GM21576 (cell line): ENCODE measurements around the gene TBC1D22A.

Experiments
- ATAC-seq: cut with Tn5 transposase; IDR thresholded peaks from one replicate; pipeline ENCODE4 v1.9.1; 2021; ENCODE audit warnings: mild to moderate bottlenecking, moderate library complexity; ENCODE audit not compliant: unreplicated experiment

TBC1D22A gene

DNA sequence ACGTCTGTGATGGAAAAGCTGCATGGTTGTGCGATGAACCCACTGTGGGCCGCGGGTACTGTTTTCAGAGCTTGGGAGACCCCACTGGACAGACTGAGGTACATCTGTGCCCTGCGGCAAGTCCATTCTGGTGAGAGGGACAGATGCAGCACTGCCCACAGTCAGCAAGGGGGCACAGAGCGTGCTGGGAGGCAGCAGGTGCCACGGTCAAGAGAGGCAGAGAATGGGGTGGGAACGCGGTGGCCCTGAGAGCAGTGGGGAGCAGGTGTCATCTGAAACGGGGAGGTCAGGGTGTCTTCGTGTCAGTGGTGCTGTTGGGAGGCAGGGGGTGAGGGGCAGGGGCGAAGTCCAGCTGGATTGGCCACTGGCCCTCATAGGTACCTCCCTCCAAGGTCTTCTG, 32.0 kb downstream of the TBC1D22A start:
- ATAC-seq: no peak

DNA sequence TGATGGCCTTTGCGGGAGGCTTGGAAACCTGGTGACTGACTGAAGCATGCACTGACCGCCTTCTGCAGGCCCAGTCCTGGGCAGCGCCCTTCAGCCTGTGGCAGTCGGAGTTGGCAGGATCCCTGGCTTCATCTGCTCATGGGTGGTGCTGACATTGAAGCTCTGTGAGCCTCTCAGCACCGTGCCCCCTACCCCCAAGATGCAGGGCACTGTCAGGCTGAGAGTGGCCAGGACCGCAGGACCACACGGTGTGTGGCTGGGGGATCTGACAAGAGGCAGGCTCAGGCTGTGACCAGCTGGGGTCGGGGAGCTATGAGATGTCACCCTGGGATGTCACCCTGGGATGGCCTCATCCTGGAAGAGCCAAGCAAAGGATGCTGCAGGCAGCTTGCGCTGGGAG, 32.7 kb downstream of the TBC1D22A start:
- ATAC-seq: no peak

DNA sequence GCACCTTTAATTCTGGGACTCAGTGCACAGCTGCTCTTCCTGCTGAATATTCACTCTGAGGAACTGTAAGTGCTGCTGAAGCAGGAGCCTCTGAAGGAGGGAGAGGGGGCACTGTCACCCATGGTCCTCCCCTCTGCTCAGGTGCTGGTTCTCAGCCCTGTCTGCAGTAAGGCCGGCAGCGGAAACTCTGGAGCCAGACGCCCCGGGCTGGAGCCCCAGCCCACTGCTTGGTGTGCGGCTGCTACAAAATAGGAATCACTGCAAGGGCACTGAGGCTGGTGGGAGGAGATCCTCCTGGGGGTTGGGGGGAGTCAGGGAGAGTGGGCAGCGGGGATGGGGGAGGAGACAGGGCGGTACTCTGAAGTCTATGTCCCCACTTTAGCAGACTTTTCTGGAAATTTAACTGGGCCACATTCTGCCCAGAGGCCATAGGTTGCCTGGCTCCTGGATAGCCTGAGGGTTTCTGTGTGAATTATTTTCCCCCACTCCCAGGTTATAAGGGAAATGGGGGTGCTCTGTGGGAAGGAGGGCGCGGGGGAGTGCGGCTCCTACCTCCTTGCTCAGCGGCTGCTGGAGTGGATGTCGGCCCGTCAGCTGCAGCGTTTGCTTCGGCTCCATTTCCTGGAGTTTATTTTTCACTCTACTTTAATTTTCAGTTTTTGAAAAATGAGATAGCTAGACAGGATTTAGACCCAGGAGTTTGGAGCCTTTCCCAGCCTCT, 33.6 kb downstream of the TBC1D22A start:
- no peak for ATAC-seq

DNA sequence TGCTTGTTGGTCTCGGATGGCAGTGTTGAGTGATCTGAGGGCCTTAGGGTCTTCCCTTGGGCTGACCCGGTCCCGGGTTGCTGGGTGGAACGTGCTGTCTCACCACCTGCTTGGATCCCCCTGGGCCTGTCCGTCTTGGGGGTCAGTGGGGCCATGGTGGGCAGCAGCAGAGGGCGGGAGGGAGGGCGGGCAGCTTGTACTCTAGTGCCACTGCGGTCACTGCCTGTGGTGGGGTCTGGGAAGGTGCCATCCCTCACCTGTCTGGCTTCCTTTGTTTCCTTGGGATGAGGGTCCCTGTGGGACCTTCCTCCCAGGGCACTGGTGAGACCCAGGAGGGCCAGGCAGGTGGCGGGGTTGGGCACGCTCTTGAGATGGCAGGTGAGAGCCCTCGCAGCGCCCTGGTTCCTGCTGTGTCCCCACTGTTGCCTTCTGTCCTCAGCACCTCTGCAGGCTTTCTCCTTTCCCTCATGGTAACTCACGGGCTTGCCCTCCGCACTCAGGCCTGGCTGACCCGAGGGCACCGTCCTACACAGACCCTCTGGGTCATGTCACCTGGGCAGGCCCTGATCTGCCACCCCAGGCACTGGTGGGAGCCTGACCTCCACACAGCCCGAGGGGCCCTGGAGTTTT, 34.2 kb downstream of the TBC1D22A start:
- no peak for ATAC-seq

DNA sequence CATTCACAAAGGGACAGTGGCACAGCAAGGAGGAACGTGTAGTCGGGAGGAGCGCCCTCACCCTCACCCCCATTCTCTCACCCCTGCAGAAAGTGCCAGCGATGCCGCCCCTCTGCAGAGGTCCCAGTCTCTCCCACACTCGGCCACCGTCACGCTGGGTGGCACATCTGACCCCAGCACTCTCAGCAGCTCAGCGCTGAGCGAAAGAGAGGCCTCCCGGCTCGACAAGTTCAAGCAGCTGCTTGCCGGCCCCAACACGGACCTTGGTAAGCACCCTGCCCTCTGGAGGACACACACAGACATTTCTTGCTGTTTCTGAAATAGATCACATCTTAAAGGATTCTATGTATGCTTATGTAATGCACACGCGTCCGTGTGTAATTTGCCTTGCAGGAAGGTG, 34.9 kb downstream of the TBC1D22A start:
- no peak for ATAC-seq

DNA sequence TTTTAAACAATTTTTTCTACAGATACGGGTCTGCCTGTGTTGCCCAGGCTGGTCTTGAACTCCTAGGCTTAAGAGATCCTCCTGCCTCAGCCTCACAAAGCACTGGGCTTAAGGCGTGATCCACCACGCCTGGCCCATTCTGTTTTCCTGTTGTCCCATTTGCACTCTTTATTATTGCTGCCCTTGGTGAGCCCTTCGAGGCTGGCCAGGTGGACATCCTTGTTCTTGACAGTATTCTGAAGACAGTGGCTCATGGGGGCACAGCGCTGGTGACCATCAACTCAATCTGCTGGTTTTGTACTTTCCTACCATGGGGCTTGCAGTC, 35.6 kb downstream of the TBC1D22A start:
- ATAC-seq: no peak

DNA sequence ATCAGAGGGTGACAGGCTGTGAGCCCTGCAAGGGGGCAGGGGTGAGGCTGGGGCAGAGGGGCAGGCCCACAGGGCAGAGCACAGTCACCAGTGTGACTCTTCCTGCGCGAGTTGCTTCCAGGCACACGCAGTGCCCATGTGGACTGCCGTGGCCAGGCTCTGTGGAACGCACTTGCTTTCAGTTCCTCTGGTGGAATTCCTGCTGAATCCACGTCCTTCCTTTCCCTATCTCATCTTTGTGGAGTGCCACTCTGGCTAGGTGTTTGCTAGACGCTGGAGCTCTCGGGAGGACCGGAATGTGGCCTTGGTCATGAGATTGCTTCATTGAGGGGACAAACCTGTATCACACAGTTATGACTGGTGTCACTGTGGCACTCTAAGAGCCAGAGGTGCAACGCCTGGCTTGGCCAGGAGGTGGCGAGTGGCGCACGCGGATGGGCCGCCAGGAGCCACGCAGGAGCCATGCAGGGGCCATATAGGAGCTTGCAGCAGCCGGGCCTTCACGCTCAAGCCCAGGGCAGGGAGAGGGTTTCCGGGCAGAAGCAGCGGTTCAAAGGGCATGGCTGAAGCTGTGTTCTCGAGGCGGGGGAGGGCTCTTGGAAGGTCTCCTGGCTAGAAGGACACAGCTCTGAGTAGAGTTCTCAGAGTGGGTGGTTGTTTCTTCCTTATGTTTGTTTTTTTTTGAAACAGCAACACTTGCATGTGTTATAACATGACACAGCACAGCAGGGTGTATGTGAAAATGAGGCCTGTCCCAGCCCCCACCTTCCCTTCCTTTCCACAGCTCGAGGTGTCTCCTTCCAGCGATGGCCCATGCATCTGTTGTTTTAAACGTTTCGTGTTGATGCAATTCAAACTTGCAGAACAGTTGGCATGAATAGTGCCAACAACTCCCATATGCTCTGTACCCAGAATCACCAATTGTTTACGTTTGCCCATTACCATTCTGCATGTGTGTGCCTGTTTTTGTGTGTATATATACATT, 36.2 kb downstream of the TBC1D22A start:
- no peak for ATAC-seq

DNA sequence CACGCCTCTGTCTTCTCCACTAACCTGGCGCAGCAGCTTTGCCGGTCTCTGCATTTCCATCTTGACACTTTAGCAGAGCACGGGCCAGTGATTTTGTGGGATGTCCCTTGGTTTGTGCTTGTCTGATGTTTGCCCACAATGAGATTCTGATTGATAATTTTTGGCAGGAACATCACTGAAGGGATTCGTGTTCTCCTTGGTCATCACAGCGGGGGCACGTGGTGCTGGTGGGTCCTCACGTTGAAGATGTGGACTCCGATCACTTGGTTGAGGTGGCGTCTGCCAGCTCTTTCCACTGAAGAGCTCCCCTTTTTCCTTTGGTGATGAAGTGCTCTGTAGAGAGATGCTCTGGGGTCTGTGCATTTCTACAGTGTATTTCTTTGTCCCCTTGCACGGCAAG, 37.2 kb downstream of the TBC1D22A start:
- no peak for ATAC-seq

DNA sequence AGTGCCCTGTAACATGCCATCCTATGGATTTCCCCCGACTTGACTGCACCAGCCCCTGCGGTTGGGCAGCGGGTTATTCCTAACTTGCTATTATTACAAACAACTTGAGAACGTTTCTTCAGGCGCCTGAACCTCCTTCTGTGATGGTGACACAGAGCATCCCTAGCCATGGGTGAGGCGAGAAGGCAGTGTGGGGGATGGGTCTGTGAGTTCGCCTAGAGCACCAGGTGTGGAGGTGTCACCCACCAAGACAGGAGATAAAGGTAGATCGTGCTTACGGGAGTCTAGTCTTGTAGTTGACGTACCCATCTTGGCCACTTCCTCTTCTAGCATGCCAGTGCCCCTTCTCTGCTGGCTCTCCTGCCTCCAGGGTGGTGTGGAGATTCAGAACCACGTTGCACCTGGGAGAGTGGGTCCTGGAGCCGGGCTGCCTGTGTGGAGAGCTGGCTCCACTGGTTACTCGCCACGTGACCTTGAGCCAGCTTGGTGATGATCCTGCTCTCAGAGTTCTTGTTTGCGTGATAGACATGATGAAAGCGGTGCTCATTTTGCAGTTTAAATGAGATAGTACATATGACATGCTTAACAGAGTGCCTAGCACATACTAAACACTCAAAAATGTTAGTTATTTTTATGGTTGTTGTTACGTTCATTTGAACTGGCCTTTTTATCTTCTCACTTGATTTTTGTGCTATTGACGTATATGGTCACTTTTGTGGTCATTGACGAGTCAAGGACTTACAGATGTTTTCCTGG, 37.8 kb downstream of the TBC1D22A start:
- no peak for ATAC-seq

DNA sequence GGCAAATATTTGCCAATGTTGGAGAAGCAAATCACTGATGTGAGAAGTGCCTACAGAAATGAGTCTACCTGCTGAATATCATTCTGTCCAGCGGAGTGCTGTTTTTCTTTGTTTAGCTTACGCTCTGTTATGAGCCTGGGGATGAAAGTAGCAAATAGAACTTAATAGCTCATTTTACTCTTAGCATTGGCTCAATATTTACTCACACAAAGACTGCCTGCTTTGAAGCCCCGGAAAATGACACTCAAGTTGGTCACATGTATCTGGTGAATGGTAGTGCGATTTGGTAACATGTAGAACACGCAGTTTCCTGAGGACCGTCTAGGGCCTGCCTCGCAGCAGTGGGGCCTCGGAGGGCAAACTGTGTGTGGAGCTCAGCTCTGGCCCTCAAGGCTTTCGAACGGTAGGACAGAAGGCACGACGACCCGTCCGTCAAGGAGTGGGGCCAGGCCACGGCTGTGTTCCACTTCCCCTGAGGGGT, 38.9 kb downstream of the TBC1D22A start:
- no peak for ATAC-seq

DNA sequence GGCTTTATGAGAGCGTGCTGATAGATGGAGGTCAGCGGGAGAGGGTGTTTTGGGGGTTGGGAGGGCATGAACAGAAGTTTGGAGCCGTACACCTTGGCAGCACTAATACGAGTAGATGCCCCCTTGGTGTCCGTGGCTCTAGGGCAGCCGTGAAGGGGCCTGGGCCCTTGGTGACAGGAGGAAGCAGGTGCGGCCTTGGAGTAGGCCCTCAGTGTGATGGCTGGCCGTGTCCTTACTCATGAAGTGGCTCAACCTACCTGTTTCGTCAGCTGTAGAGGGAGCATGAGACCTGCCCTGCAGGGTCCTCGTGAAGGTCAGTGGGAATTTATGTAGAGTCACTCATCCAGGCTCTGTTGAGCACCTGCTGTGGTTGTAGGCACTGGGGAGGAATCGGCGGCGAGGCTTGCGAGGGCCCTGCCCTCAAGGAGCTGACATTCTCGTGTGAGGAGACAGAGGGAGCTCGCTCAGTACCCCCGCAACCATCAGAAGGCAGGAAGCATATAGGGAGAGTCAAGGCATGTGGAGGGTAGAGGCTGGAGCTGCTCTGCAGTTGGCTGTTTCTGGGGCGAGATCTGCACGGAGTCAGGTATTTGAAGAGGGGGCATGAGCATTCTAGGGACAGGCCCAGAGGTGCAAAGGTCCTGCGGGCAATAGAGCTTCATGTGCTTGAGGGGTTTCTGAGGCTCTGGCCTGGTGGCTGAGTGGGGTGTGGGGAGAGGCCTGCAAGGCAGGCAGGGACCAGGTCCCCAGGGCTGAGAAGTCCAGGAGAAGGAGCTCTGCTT, 39.6 kb downstream of the TBC1D22A start:
- no peak for ATAC-seq

DNA sequence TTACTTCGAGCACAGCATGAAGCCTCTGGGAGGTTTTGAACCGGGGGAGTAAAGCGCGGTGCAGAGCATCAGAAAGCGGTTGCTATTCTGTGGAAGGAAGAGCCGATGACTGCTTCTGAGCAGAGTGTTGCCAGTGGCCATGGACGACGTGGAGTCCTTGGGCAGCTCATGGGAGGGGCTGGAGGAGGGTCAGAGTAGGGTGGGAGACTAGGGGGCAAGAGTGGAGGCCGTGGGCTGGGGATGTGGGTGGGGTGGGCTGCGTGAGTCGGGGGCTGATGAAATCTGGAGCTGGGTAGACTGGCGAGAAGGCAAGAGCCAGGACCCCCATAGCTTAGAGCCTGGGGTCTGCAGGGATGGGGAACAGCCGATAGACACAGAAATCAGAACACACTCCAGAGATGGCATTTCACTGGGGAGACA, 40.2 kb downstream of the TBC1D22A start:
- ATAC-seq: no peak

DNA sequence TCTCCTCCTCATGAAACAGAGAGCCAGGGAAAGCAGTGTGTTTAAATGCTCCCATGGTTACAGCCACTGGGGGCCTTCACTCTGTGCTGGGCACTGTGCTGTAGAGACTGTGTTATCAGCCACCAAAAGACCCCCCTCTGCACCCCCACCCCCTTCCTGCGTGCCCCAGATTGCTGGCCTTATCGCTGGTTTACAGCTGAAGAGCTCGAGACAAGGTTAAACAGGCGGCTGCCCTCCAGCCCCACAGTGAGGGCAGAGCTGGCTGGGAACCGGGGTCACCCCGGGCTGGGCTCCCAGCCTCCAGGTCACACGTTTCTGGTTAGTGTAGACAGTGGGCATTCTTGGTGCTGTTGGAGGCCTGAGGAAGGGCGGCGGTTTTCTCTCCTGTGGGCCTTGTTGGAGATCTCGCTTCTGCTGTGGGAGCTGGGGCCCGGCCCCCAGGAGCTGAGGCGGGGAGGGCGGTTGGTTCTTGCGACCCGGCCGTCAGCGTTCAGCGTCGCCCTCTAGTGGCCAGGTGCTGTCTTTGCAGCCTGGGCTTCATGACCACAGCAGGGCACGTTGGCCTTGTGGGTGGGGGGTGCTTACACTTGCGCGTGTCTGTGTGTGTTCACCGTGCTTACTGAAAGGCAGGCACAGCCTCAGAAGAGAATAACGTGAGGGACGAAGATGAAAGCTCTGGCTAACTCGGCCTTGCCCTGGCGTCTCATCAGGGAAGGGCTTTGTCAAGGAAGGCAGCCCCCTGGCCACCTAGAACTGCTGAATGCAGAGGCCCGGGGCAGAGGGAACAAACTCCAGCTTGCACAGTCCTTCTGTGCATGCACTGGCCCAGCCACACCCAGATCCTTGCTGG, 40.8 kb downstream of the TBC1D22A start:
- no peak for ATAC-seq

DNA sequence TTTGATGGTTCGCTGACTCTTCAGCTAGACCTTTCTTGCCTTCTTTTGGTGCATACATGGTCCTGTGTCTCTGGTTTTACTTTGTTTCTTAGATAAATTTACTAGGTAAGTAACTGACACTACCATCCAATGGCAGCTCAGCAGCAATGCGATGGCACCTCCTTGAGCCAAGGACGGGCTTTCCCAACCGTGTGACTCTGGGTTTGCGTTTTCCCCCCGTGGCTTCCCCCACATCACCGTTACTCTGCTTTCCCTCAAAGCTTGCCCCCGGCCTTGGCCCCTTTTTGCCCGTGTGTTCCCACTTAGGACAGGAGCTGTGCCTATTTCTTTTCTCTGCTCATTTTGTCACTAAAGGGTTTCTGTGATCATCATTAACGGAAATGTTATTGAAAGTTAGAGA, 41.5 kb downstream of the TBC1D22A start:
- no peak for ATAC-seq

DNA sequence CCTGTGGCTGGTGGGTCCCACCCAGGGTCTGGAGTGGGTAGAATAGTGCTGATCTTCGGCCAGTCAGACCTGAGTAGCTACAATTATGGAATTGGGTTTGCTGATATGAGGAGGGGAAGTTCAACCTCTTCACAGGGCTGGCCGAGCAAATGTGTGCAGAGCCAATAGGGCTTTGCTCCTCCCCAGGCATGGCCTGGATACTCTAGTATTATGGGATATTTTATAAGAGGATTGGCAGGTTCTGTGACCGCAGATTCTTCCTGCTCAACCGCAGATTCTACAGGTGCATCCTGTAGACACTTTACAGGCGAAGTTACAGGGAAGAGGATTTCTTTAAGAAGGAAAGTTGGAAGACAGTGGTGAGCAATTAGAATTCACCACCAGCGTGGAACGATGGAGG, 44.3 kb downstream of the TBC1D22A start:
- ATAC-seq: no peak

DNA sequence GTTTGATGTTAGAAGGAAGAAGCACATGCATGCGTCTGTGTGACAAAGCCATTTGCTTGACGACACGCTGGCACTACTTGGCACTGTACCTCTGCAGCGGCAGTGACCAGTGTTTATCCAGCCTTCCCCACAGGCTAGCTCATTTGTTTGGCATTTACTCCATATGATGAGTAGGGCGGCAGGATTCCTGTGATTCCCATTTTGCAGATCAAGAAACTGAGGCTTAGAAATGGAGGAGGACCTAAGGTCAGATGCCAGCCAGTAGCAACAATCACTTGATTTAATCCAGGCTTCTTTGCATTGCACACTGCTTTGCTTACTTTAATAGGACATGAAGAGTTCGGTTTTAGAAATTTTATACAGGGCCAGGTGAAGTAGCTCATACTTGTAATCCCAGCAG, 45.0 kb downstream of the TBC1D22A start:
- ATAC-seq: no peak

DNA sequence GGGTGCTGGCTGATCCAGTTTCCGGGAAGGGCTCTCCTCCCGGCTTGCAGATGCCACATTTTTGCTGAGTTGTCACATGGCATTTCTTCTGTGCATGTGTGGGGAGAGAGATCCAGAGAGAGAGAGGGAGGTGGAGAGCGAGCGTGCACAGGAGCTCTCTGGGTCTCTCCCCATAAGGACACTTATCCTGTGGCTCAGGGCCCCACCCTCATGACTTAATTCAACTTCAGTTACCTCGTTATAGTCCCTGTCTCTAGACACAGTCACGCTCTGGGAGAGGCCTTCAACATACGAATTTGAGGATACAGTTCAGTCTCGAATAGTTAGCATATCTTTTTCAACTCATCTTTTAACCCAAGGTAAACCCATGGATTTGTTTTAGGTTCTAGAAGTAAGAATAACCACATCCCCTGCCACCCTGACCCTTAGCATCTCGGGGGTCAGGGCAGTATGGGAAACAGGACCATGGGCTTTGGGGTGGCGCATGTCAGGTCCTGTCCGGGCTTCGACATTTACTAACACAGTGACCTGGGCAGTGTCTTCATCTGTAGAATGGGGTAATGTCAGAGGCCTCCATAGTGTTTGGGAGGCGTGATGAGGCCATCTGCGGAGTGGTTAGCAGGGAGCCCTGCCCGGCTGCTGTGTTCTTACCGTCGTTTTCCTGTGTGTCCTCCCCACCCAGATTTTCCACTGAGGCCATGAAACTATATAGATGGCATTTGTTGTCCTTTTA, 46.9 kb downstream of the TBC1D22A start:
- ATAC-seq: no peak
